Urinary bladder (tissue), 4 donors: Measurements from ENCODE around the gene KCNA1. TPM values are rescaled to one million over a fixed set of nuclear protein-coding genes. Genes with fewer than 3 reads are reported as not detected.

ENCODE experiments used
- DNase-seq: peaks from one replicate; pipeline ENCODE4 v3.0.0-alpha.2; 2015; ENCODE audit errors: extremely low spot score
- H3K27ac ChIP-seq: one replicate; pipeline ENCODE4 v1.5.1; 2013; ENCODE audit warnings: low read depth, mild to moderate bottlenecking, moderate library complexity
- H3K36me3 ChIP-seq: one replicate; pipeline ENCODE4 v1.6.1; 2013; ENCODE audit warnings: mild to moderate bottlenecking, moderate library complexity; ENCODE audit not compliant: insufficient read depth
- H3K4me1 ChIP-seq: one replicate; pipeline ENCODE4 v1.6.1; 2013; ENCODE audit warnings: mild to moderate bottlenecking, moderate library complexity; ENCODE audit not compliant: insufficient read depth
- H3K4me3 ChIP-seq: one replicate; pipeline ENCODE4 v1.5.1; 2013; ENCODE audit warnings: low read depth, low read length
- WGBS: extraction: QIAGEN DNeasy Blood & Tissue Kit; methylation state at CpG from one replicate; pipeline ENCODE4 v1.1.7; 2013; 5-methylcytosine and 5-hydroxymethylcytosine counted together
- polyA plus RNA-seq: library from polyadenylated mRNA; stranded (reverse); fragments of 200-250 nt; gene quantifications from one replicate; pipeline ENCODE4 v1.2.3, GENCODE V29; 2013
- total RNA-seq: library from RNA; depleted of rRNA; stranded (reverse); fragments of >200 nt; gene quantifications from one replicate; pipeline ENCODE4 v1.2.3, GENCODE V29; 2014
- donor health status: healthy with polysubstance abuse.
- donor health status: healthy.

Gene KCNA1
- total and polyA plus RNA-seq, 2 donors = 0.10 to 5.9 TPM

GRCh38 chr12:4933411-4933810 lies 23.7 kb downstream of the KCNA1 start:
- H3K4me1 ChIP-seq = no peaks in the 10 kb centered on the region

GRCh38 chr12:4934407-4935035 lies 24.8 kb downstream of the KCNA1 start:
- WGBS = 68% methylated on average over 2 of the region's 2 CpGs
- Histone ChIP-seq H3K4me1 (no peaks in the 10 kb centered on the region), H3K27ac (no peak overlapping the region), H3K4me3 (no peak overlapping the region), H3K36me3 (no peaks in the 10 kb centered on the region)
- no peak for DNase-seq

More at GRCh38 chr12:4933411-4933810, 23.7 kb downstream of the KCNA1 start:
- no peak overlapping the region for H3K27ac ChIP-seq
- no peak overlapping the region for H3K4me3 ChIP-seq
- no peak for DNase-seq
- 51% methylated on average over 1 of the region's 1 CpG for WGBS
- no peaks in the 10 kb centered on the region for H3K36me3 ChIP-seq

- DNase-seq = no peak
- no peak overlapping the region for H3K27ac ChIP-seq
- 90% methylated on average over 7 of the region's 7 CpGs for WGBS
- H3K4me3 ChIP-seq = no peak overlapping the region
- H3K36me3 ChIP-seq = no peaks in the 10 kb centered on the region
- no peaks in the 10 kb centered on the region for H3K4me1 ChIP-seq
Measured at GRCh38 chr12:4938900-4939299, 29.2 kb downstream of the KCNA1 start.

GRCh38 chr12:4939418-4940023 lies 29.8 kb downstream of the KCNA1 start:
- H3K36me3 ChIP-seq = no peaks in the 10 kb centered on the region
- no peak for DNase-seq
- no peaks in the 10 kb centered on the region for H3K4me1 ChIP-seq
- no peak overlapping the region for H3K4me3 ChIP-seq
- H3K27ac ChIP-seq = no peak overlapping the region
- 80% methylated on average over 16 of the region's 16 CpGs for WGBS

GRCh38 chr12:4943067-4943937 lies 33.6 kb downstream of the KCNA1 start:
- Histone ChIP-seq H3K4me3 (no peak overlapping the region), H3K36me3 (no peaks in the 10 kb centered on the region), H3K4me1 (no peaks in the 10 kb centered on the region), H3K27ac (no peak overlapping the region)
- no peak for DNase-seq
- WGBS = 83% methylated on average over 10 of the region's 10 CpGs

GRCh38 chr12:4943938-4944284 lies 34.2 kb downstream of the KCNA1 start:
- no peaks in the 10 kb centered on the region for H3K4me1 ChIP-seq
- H3K36me3 ChIP-seq = no peaks in the 10 kb centered on the region
- no peak overlapping the region for H3K27ac ChIP-seq
- no peak for DNase-seq
- 83% methylated on average over 4 of the region's 4 CpGs for WGBS
- H3K4me3 ChIP-seq = no peak overlapping the region

GRCh38 chr12:4947253-4947652 lies 37.5 kb downstream of the KCNA1 start:
- H3K27ac ChIP-seq = no peak overlapping the region
- 72% methylated on average over 12 of the region's 12 CpGs for WGBS

GRCh38 chr12:4951083-4951482 lies 41.4 kb downstream of the KCNA1 start:
- Histone ChIP-seq H3K4me3 (no peak overlapping the region), H3K36me3 (no peaks in the 10 kb centered on the region), H3K4me1 (no peaks in the 10 kb centered on the region), H3K27ac (no peak overlapping the region)
- 92% methylated on average over 7 of the region's 7 CpGs for WGBS
- no peak for DNase-seq

More at GRCh38 chr12:4947253-4947652, 37.5 kb downstream of the KCNA1 start:
- no peak for DNase-seq
- Histone ChIP-seq H3K36me3 (no peaks in the 10 kb centered on the region), H3K4me3 (no peak overlapping the region), H3K4me1 (no peaks in the 10 kb centered on the region)

- DNase-seq = no peak
Measured at GRCh38 chr12:4951601-4952000, 41.9 kb downstream of the KCNA1 start.

GRCh38 chr12:4954621-4955354 lies 45.1 kb downstream of the KCNA1 start:
- 67% methylated on average over 10 of the region's 10 CpGs for WGBS
- no peak overlapping the region for H3K4me3 ChIP-seq

More at GRCh38 chr12:4951601-4952000, 41.9 kb downstream of the KCNA1 start:
- H3K4me1 ChIP-seq = no peaks in the 10 kb centered on the region
- no peaks in the 10 kb centered on the region for H3K36me3 ChIP-seq
- 84% methylated on average over 3 of the region's 3 CpGs for WGBS
- H3K27ac ChIP-seq = no peak overlapping the region
- no peak overlapping the region for H3K4me3 ChIP-seq

GRCh38 chr12:4956054-4956453 lies 46.3 kb downstream of the KCNA1 start:
- DNase-seq = no peak
- H3K27ac ChIP-seq = no peak overlapping the region
- H3K4me3 ChIP-seq = no peak overlapping the region
- no peaks in the 10 kb centered on the region for H3K4me1 ChIP-seq
- 21% methylated on average over 2 of the region's 2 CpGs for WGBS
- H3K36me3 ChIP-seq = no peaks in the 10 kb centered on the region

More at GRCh38 chr12:4954621-4955354, 45.1 kb downstream of the KCNA1 start:
- no peaks in the 10 kb centered on the region for H3K36me3 ChIP-seq
- H3K4me1 ChIP-seq = no peaks in the 10 kb centered on the region
- no peak for DNase-seq
- no peak overlapping the region for H3K27ac ChIP-seq

- Histone ChIP-seq H3K4me3 (no peak overlapping the region), H3K27ac (no peak overlapping the region), H3K4me1 (no peaks in the 10 kb centered on the region), H3K36me3 (no peaks in the 10 kb centered on the region)
- 91% methylated on average over 11 of the region's 11 CpGs for WGBS
- DNase-seq = no peak
Measured at GRCh38 chr12:4956968-4957367, 47.3 kb downstream of the KCNA1 start.

GRCh38 chr12:4957761-4958160 lies 48.1 kb downstream of the KCNA1 start:
- 59% methylated on average over 5 of the region's 5 CpGs for WGBS
- H3K27ac ChIP-seq = no peak overlapping the region
- no peaks in the 10 kb centered on the region for H3K36me3 ChIP-seq
- no peak overlapping the region for H3K4me3 ChIP-seq
- DNase-seq = no peak
- H3K4me1 ChIP-seq = no peaks in the 10 kb centered on the region
